HepG2 (cell line): Measurements from ENCODE around the gene C11orf24. TPM values are rescaled to one million over a fixed set of nuclear protein-coding genes. Genes with fewer than 3 reads are reported as not detected.
A peak's percentile ranks its signal among the peaks of the same experiment; 100 is the strongest.

Experiments used
- ETV6 ChIP-seq: sonication (generic); formaldehyde crosslinking; conservative IDR thresholded peaks from 2 replicates; pipeline ENCODE4 v1.4.0; 2020; ENCODE audit warnings: missing genetic modification reagents
- FOXJ3 ChIP-seq: sonication (generic); formaldehyde crosslinking; IDR thresholded peaks from 2 replicates; pipeline ENCODE4 v1.4.0; 2020; ENCODE audit warnings: missing genetic modification reagents, mild to moderate bottlenecking, borderline replicate concordance
- GFI1 ChIP-seq: sonication (generic); formaldehyde crosslinking; IDR thresholded peaks from 2 replicates; pipeline ENCODE4 v1.5.0; 2020; ENCODE audit warnings: missing genetic modification reagents, mild to moderate bottlenecking, borderline replicate concordance
- HES4 ChIP-seq: sonication (generic); formaldehyde crosslinking; IDR thresholded peaks from 2 replicates; pipeline ENCODE4 v1.9.0; 2021; ENCODE audit warnings: mild to moderate bottlenecking, missing genetic modification reagents, borderline replicate concordance
- MYC ChIP-seq: sonication (generic); formaldehyde crosslinking; IDR thresholded peaks from 2 replicates; pipeline ENCODE4 v1.9.0; 2021; ENCODE audit warnings: missing genetic modification reagents, borderline replicate concordance
- MYNN ChIP-seq: sonication (generic); formaldehyde crosslinking; IDR thresholded peaks from 2 replicates; pipeline ENCODE4 v1.4.0; 2020; ENCODE audit warnings: mild to moderate bottlenecking, low read depth, missing genetic modification reagents
- PAF1 ChIP-seq: IDR thresholded peaks from 2 replicates; pipeline ENCODE4 v1.6.1; 2016; ENCODE audit warnings: missing genetic modification reagents, missing compliant biosample characterization
- RARA ChIP-seq: IDR thresholded peaks from 2 replicates; pipeline ENCODE4 v1.6.1; 2016; ENCODE audit warnings: missing genetic modification reagents, missing compliant biosample characterization
- RBM22 ChIP-seq: fragments of 200-400 bp; formaldehyde crosslinking; optimal IDR thresholded peaks from 2 replicates; pipeline ENCODE3; 2017; ENCODE audit warnings: mild to moderate bottlenecking, low read length, moderate library complexity
- RFXANK ChIP-seq: IDR thresholded peaks from 2 replicates; pipeline ENCODE4 v1.6.1; 2016
- RXRA ChIP-seq: sonication (generic); formaldehyde crosslinking; IDR thresholded peaks from 2 replicates; pipeline ENCODE4 v1.5.1; 2020; ENCODE audit warnings: missing genetic modification reagents
- SCMH1 ChIP-seq: sonication (generic); formaldehyde crosslinking; IDR thresholded peaks from 2 replicates; pipeline ENCODE4 v1.9.0; 2021; ENCODE audit warnings: missing genetic modification reagents, mild to moderate bottlenecking, borderline replicate concordance
- SMAD9 ChIP-seq: sonication (generic); formaldehyde crosslinking; IDR thresholded peaks from 2 replicates; pipeline ENCODE4 v1.5.1; 2020; ENCODE audit warnings: mild to moderate bottlenecking, missing genetic modification reagents
- SOX5 ChIP-seq: IDR thresholded peaks from 2 replicates; pipeline ENCODE4 v1.6.1; 2016; ENCODE audit warnings: borderline replicate concordance
- SYNCRIP ChIP-seq: fragments of 200-400 bp; formaldehyde crosslinking; IDR thresholded peaks from 2 replicates; pipeline ENCODE4 v1.6.1; 2018; ENCODE audit warnings: mild to moderate bottlenecking, low read depth, low read length; ENCODE audit not compliant: insufficient read depth
- U2AF1 ChIP-seq: fragments of 200-400 bp; formaldehyde crosslinking; optimal IDR thresholded peaks from 2 replicates; pipeline ENCODE3; 2017; ENCODE audit warnings: mild to moderate bottlenecking, low read depth, low read length
- YEATS2 ChIP-seq: sonication (generic); formaldehyde crosslinking; IDR thresholded peaks from 2 replicates; pipeline ENCODE4 v1.4.0; 2020; ENCODE audit warnings: missing genetic modification reagents, borderline replicate concordance
- YEATS4 ChIP-seq: sonication (generic); formaldehyde crosslinking; IDR thresholded peaks from 2 replicates; pipeline ENCODE4 v1.4.0; 2020; ENCODE audit warnings: missing genetic modification reagents, borderline replicate concordance
- ZFP82 ChIP-seq: sonication (generic); formaldehyde crosslinking; IDR thresholded peaks from 2 replicates; pipeline ENCODE4 v1.5.1; 2020; ENCODE audit warnings: mild to moderate bottlenecking, missing genetic modification reagents, borderline replicate concordance
- ZNF160 ChIP-seq: sonication (generic); formaldehyde crosslinking; IDR thresholded peaks from 2 replicates; pipeline ENCODE4 v1.8.0; 2022; ENCODE audit warnings: mild to moderate bottlenecking, inconsistent platforms, missing genetic modification reagents
- ZNF484 ChIP-seq: sonication (generic); formaldehyde crosslinking; IDR thresholded peaks from 2 replicates; pipeline ENCODE4 v1.5.1; 2020; ENCODE audit warnings: mild to moderate bottlenecking, low read depth, missing genetic modification reagents, borderline replicate concordance
- ZNF550 ChIP-seq: sonication (generic); formaldehyde crosslinking; IDR thresholded peaks from 2 replicates; pipeline ENCODE4 v1.4.0; 2020; ENCODE audit warnings: mild to moderate bottlenecking, missing genetic modification reagents, borderline replicate concordance
- ZNF605 ChIP-seq: sonication (generic); formaldehyde crosslinking; IDR thresholded peaks from 2 replicates; pipeline ENCODE4 v1.8.0; 2022; ENCODE audit warnings: mild to moderate bottlenecking, missing genetic modification reagents
- ZNF766 ChIP-seq: sonication (generic); formaldehyde crosslinking; IDR thresholded peaks from 2 replicates; pipeline ENCODE4 v1.5.0; 2020; ENCODE audit warnings: missing genetic modification reagents, borderline replicate concordance
- ZNF775 ChIP-seq: sonication (generic); formaldehyde crosslinking; IDR thresholded peaks from 2 replicates; pipeline ENCODE4 v1.4.0; 2020; ENCODE audit warnings: missing genetic modification reagents, mild to moderate bottlenecking, moderate library complexity, borderline replicate concordance
- ZSCAN29 ChIP-seq: sonication (generic); formaldehyde crosslinking; conservative IDR thresholded peaks from 2 replicates; pipeline ENCODE4 v1.4.0; 2020; ENCODE audit warnings: mild to moderate bottlenecking, missing genetic modification reagents
- polyA plus RNA-seq, 8 experiments: library from polyadenylated mRNA; depleted of rRNA in 3 of 8; stranded (reverse) in 7 of 8; unstranded in 1 of 8; fragments of >200 nt; fragmentation: Illumina TruSeq in 4 of 8; extraction: Trizol in 4 of 8; gene quantifications; 2 replicates each; pipeline versions ENCODE4 v1.2.1 to v1.2.3, GENCODE V29; 2011 to 2016; ENCODE audit warnings: low read depth in 4 of 8, missing spikeins in 1 of 8, mixed read lengths in 1 of 8; ENCODE audit not compliant: insufficient read depth in 1 of 8
- total RNA-seq, 5 experiments: library from RNA; depleted of rRNA; stranded (reverse); fragments of >200 nt; fragmentation: Illumina TruSeq; extraction: Trizol; gene quantifications; 2 replicates each; pipeline ENCODE4 v1.2.3, GENCODE V29; 2016; ENCODE audit warnings: low read depth in 1 of 5
- TF ChIP-seq, protein P1 (sequence below), 2 experiments: sonication (generic) in 1 of 2; formaldehyde crosslinking in 1 of 2; IDR thresholded peaks; 2 replicates each; pipeline versions ENCODE4 v1.4.0 to v1.6.1; 2018 to 2020; ENCODE audit warnings: missing genetic modification reagents in 2 of 2, borderline replicate concordance in 1 of 2, low read depth in 1 of 2, mild to moderate bottlenecking in 1 of 2, missing biosample characterization in 1 of 2

The C11orf24 gene
- total and polyA plus RNA-seq, 2 of the 13 experiments (the other 11 are each of a cell fraction or from before 2014, with no cell fraction given) = 52.9 to 55.5 TPM

DNA sequence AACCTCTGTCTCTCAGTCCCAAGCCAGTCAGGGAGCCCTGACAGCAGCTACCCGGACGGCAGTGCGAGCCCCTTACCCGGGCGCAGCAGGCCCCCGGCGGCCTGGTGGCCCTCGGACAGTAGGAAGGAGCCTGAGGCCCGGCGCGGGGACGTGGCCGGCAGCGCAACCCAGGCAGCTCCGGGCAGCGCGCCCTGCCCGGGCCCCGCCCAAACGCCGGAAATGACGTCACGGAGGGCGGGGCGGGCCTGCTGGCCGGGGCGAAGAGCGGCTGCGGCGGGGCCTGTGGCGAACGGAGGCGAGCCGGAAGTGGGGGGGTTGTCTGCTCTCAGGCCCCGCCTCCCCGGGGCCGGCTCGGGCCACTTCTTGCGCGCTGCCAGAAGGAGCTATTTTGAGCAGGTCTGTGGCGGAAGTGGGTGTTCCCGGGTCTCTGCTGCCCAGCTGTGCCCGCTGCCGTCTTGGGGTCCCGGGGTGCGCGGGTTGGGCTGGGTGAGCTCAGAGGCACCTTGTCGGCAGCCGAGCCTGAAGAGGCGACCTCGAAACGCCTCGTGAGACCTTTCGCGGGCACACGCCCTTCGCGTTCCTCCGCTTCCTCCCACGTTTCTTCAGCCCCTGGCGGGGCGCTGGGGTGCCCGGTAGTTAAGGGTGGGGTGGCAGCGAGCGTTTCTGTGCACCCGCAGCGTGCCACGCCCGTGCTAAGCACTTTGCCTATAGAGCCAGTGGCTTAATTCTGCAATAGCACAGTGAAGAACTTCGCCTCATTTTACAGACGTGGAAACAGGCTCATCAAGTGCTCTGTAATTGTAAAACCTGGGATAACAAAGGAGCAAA is at the start of gene C11orf24 (continued):
- TF ChIP-seq ZNF160 (CRISPR knock-in tag) (no peak; the same call in none of the 2 replicates), MYC (CRISPR knock-in tag) (0 out of 2 replicates have a peak, but pooled peaks have one; percentile 11), ETV6 (CRISPR knock-in tag) (no peak), PAF1 (CRISPR knock-in tag) (no peak), SCMH1 (CRISPR knock-in tag) (no peak), RFXANK (no peak; the same call in 1 of the 2 replicates), SMAD9 (CRISPR knock-in tag) (no peak), ZNF775 (CRISPR knock-in tag) (no peak), MYNN (CRISPR knock-in tag) (no peak; the same call in 1 of the 2 replicates), YEATS4 (CRISPR knock-in tag) (peak; percentile 60), ZNF605 (CRISPR knock-in tag) (peak; percentile 36; the same call in 1 of the 2 replicates), RBM22 (no peak), RXRA (CRISPR knock-in tag) (peak; percentile 66; the same call in 1 of the 2 replicates), ZNF766 (CRISPR knock-in tag) (no peak; the same call in 1 of the 2 replicates), SYNCRIP (no peak), GFI1 (CRISPR knock-in tag) (no peak; the same call in 1 of the 2 replicates), FOXJ3 (CRISPR knock-in tag) (no peak), U2AF1 (no peak), ZFP82 (CRISPR knock-in tag) (peak; percentile 90; the same call in 1 of the 2 replicates), ZNF550 (CRISPR knock-in tag) (no peak), RARA (CRISPR knock-in tag) (peak; percentile 33), ZSCAN29 (CRISPR knock-in tag) (no peak), SOX5 (peak; percentile 31; the same call in 1 of the 2 replicates), HES4 (CRISPR knock-in tag) (peak; percentile 31; the same call in 1 of the 2 replicates), ZNF484 (CRISPR knock-in tag) (no peak), YEATS2 (CRISPR knock-in tag) (peak; percentile 68; the same call in 1 of the 2 replicates)
- TF ChIP-seq, protein P1, sequence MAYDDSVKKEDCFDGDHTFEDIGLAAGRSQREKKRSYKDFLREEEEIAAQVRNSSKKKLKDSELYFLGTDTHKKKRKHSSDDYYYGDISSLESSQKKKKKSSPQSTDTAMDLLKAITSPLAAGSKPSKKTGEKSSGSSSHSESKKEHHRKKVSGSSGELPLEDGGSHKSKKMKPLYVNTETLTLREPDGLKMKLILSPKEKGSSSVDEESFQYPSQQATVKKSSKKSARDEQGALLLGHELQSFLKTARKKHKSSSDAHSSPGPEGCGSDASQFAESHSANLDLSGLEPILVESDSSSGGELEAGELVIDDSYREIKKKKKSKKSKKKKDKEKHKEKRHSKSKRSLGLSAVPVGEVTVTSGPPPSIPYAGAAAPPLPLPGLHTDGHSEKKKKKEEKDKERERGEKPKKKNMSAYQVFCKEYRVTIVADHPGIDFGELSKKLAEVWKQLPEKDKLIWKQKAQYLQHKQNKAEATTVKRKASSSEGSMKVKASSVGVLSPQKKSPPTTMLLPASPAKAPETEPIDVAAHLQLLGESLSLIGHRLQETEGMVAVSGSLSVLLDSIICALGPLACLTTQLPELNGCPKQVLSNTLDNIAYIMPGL (CRISPR knock-in tag; IDR thresholded peaks at IDR 0.05; ENCODE audit: borderline replicate concordance in 1 of 2, low read depth in 1 of 2) = peak; percentile 55 to 66; a peak in 3 of 4 replicates
